Middle frontal gyrus (tissue), 1 donor: ENCODE measurements around the gene TMPRSS11F.
A peak's percentile ranks its signal among the peaks of the same experiment; 100 is the strongest.
"Not testable (repeated sequence)": the region's sequence is repeated elsewhere in the genome, so short reads cannot be mapped to it uniquely, and the experiment has no call there.

Source experiments
- DNase-seq: peaks from one replicate; pipeline ENCODE4 v3.0.0-alpha.2; 2015; ENCODE audit warnings: low spot score; ENCODE audit errors: extremely low spot score

Gene TMPRSS11F

GRCh38 chr4:68129793-68130192 lies at the start of gene TMPRSS11F:
Gene TMPRSS11F, minus strand, starts transcription at chr4:68129869. Its CDS starts 49 bp downstream, at chr4:68129820.
- no peak for DNase-seq

DNA sequence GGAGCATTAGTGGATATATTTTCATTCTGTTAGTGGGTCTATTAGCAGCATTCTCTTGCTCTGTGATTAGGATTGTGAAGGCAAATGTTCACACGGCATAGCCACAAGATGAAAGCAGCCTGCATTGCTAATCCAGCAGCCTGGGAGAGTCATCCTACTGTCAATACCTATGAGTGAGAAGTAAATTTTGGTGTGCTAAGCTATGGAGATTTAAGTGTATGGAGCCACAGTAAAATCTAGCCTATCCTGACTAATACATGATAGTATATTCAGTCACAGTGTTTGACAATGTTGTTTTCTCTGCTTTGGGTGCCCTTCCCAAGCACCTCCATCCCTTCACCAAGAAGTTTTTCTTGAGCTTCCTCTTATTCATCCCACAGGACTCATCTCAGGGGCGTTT lies 47.2 kb upstream of the TMPRSS11F start:
- DNase-seq = no peak

DNA sequence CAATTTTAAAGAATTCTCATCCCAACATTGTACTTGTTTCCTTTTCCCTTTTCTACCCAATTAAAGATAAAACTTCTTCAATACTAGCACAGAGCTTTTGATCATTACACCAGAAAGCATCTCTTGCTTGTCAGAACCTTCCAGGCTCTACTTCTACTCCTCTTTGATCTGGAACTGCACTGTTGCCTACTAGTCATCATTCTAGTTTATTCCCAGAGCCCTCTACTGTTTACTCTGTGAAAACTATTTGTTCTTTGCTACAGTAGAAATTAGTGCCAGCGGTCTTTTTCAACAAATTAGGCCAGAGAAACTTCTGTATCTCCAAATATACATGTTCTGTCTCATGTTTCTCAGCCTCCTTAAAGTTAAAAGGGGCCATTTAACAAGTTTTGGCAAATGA lies 46.8 kb upstream of the TMPRSS11F start:
- DNase-seq = no peak

DNA sequence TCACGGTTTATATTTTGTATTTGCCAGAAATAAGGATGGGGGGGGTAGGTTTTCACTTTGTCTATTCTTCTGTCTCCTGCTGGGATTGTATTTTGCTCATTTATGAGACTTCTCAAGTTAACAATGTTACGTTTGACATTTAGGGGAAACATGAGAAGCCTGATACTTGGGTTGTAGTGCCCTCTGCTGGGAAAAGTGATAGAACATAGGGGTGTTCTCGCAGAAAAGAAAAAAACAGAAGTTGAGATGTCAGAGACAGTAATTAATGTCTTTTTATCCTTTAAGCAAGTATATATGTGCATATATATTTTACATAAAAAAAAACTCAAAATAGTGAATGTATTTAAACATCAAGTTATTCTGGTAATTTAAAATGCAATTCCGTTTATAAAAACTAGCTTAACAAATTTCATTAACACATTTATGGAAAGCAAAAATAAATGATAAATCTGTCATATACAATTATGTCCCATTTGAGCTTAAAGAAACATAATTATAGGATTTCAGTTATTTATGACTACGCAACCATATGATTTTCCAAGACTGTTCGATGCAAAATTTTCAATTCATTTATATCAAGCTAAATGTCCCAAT lies 46.0 kb upstream of the TMPRSS11F start:
- DNase-seq = peak; percentile 58

DNA sequence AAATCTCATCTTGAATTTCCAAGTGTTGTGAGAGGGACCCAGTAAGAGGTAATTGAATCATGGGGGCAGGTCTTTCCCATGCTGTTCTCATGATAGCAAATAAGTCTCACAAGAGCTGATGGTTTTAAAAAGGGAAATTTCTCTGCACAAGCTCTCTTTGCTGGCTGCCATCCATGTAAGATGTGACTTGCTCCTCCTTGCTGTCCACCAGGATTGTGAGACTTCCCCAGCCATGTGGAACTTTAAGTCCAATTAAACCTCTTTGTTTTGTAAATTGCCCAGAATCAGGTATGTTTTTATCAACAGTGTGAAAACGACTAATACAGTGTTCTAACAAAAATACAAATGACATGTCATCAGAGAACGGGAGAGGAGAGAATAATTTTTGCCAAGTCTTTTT lies 44.7 kb upstream of the TMPRSS11F start:
- not testable (repeated sequence) for DNase-seq

- not testable (repeated sequence) for DNase-seq
These were observed 42.5 kb upstream of the TMPRSS11F start for GRCh38 chr4:68172147-68172546.

DNA sequence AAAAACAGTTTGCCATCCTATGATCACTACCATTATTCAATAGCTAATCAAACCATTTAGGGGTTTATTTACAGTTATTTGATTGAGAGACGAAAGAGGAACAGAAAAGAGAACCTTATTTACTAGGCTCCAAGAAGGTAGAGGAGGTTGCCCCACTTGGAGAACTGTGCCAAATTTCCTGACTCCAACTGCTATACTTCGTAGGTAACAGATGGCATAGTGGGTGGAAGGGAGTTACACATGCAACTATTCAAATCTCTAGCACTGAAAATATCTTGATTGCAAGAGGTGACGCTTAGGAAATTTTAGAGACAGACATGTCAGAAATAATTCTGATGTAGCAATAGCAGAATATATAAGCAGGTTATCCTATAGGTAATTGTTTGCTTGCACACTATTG lies 38.0 kb upstream of the TMPRSS11F start:
- DNase-seq = peak; percentile 45

- no peak for DNase-seq
These were observed 37.5 kb upstream of the TMPRSS11F start for GRCh38 chr4:68167166-68167565.

DNA sequence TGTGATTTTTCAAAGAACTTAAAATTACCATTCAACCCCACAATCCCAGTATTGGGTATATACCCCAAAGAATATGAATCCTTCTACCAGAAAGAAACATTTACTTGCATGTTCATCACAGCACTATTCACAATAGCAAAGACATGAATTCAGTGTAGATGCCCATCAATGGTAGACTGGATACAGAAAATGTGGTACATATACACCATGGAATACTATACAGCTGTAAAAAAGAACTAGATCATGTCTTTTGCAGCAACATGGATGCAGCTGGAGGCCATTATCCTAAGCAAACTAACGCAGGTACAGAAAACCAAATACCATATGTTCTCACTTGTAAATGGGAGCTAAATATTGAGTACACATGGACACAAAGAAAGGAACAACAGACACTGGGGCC lies 34.1 kb upstream of the TMPRSS11F start:
- no peak for DNase-seq

DNA sequence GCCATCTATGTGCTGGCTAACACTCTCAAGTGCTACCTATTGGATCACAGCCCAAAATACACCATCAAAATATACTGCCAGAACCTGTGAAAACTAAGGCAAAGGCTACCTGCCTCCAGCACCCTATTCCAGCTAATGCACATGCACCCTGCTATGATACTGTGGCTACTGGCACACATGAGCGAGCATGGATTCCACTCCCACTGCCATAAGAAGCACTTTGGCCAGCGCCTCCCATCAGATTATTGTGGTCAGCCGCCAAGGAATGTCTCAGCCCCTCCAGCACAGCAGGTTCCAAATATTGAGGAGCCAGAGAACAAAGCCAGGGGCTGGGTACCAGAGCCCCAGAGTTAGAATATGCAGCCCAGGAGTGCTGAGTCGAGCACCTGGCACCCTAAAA lies 32.5 kb upstream of the TMPRSS11F start:
- no peak for DNase-seq

DNA sequence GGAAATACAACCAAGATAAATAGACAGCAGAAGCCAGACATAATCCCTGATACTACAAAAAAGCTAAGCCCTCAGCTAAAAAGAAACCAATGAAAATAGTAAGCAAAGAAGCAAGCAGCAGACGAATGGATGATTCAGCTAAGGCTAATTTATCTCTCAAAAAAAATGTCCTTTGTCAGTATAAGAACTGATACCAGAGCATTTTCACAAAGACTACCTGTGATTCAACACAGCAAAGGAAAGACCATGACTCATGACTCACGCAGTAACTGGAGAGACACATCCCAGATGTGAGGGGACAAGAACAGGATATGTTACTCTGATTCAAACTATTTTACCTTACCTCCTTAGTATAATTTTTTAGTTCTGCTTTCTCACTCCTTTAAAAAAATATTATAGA lies 22.7 kb upstream of the TMPRSS11F start:
- no peak for DNase-seq

GRCh38 chr4:68148800-68149685 lies 19.4 kb upstream of the TMPRSS11F start:
- DNase-seq = no peak

DNA sequence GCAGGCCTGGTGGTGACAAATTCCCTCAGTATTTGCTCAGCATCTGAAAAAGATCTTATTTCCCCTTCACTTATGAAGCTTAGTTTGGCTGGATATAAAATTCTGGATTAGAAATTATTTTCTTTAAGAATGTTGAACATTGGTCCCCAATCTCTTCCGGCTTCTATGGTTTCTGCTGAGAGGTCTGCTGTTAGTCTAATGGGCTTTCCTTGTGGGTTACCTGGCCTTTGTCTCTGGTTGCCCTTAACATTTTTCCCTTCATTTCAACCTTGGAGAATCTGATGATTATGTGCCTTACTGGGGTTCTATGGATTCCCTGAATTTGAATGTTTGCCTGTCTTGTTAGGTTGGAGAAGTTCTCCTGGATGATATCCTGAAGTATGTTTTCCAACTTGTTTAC lies 17.4 kb upstream of the TMPRSS11F start:
- DNase-seq = no peak

- DNase-seq = no peak
These were observed 15.6 kb upstream of the TMPRSS11F start for GRCh38 chr4:68145261-68145660.

DNA sequence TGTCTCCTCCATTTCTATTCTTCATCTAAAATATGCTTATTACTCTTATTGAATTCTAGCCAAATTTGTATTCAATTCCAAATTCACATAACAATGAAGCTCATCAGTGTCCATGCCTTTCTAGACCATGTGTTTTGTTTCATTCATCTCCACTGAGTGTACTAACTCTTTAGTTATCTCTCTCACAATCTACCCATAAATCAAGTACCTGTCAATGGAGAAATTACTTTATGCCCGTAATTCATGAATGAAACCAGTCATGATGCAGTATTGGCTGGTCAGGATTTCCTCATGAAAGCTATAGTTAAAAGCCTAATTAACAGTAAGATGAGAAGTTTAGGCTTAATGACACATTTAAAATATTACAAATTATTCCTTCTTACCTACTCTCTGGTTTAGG lies 12.2 kb upstream of the TMPRSS11F start:
- no peak for DNase-seq

GRCh38 chr4:68132342-68132741 lies 2.7 kb upstream of the TMPRSS11F start:
- no peak for DNase-seq

- no peak for DNase-seq
These were observed 5.4 kb downstream of the TMPRSS11F start for GRCh38 chr4:68124262-68124661.

DNA sequence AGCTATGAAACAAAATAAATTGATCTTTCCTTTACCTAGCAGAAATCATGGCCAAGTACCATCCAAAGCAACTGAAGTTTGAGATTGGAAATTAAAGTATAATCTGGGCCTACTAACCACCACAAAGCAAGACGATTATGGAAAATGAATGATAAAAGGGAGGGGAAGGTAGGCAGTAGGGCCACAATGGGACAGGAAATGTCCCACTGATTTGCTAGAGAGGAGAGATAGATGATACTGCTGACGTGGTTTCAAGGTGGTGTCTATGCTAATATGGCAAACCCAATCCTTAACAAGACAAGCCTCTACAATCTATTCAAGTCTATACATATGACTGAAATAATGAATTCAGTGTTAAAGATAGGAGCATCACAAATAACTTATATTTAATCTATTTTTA lies 6.1 kb downstream of the TMPRSS11F start:
- DNase-seq = no peak

DNA sequence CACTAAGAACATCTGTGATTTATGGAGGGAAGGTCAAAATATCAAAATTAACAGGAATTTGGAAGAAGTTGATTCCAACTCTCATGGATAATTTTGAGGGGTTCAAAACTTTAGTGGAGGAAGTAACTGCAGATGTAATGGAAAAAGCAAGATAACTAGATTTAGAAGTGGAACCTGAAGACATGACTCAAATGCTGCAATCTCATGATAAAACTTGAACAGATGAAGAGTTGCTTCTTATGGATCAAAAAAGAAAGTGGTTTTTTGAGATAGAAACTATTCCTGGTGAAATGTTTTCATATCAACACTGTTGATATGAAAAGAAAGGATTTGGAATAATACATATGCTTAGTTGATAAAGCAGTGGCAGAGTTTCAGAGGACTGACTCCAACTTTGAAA lies 9.7 kb downstream of the TMPRSS11F start:
- DNase-seq = no peak

DNA sequence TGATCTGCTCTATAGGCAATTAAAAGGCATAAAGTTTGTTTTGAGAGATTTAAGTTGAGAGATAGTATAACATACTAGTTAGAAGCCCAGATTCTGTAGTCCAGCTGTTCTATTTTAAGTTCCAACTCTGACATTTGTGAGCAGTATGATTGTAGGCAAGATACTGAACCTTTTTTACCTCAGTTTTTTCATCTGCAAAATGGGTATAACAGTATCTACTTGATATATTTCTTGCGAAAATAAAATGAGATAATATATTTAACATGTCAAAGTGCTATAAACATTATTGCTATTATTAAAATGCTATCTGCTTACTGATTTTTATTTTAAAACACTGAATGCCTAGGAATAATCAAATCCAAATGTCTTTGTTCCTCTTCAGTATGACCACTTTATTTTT lies 19.2 kb downstream of the TMPRSS11F start:
- no peak for DNase-seq

DNA sequence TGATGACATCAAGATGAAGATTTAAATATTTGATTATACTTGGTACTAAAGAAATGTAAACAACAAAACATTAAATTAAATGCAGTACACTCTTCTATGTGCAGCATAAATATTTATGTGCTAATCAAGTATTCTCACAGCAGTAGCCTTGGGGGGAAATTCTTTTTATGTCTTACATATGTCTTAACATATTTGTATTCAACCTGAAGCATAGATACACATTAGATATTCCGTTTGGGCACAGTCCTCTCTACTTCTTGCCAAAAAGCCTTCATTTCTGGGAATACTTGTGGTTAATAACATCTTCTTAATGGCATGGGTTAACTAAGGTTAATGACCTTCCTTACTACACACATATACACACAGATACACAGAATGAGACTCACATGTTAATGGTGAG lies 19.8 kb downstream of the TMPRSS11F start:
- DNase-seq = no peak

- DNase-seq = no peak
These were observed 46.9 kb downstream of the TMPRSS11F start for GRCh38 chr4:68082758-68083157.

- no peak for DNase-seq
These were observed 49.7 kb downstream of the TMPRSS11F start for GRCh38 chr4:68079928-68080327.
